ENCODE data around the gene CRY2.
A peak's percentile ranks its signal among the peaks of the same experiment; 100 is the strongest.

- TF ChIP-seq CTCF (IDR thresholded peaks at IDR 0.05), result peak in 1 of 5 experiments; percentile 24
- TF ChIP-seq POLR2A (IDR thresholded peaks at IDR 0.05), result peak in 1 of 2 donors; percentile 63
- peak in 1 of 2 donors; percentile 59 for TF ChIP-seq EP300 (IDR thresholded peaks at IDR 0.05)
These were observed 52.3 kb downstream of the CRY2 start for GRCh38 chr11:45899448-45900174.
